CD4-positive, CD25-positive, alpha-beta regulatory T cell (primary cell): ENCODE measurements around the gene RETNLB. TPM values are rescaled to one million over a fixed set of nuclear protein-coding genes. Genes with fewer than 3 reads are reported as not detected.

Experiments
- ATAC-seq, 2 donors: fragments of 150-1000 bp; cut with Tn5 transposase; one replicate each; pipeline ENCODE4 v1.10.0; 2021; ENCODE audit warnings: low read depth in 2 of 2, moderate number of reproducible peaks in 2 of 2, moderate library complexity in 1 of 2
- DNase-seq, 3 donors: peaks; one replicate each; pipeline versions ENCODE4 v3.0.0 to v3.0.0-alpha.2; 2012 to 2022; ENCODE audit warnings: mixed read lengths in 1 of 3
- H3K27ac ChIP-seq: one replicate; pipeline ENCODE4 v1.7.0; 2013; ENCODE audit warnings: mild to moderate bottlenecking, low read length; ENCODE audit not compliant: insufficient read depth, poor library complexity, severe bottlenecking
- H3K27me3 ChIP-seq: one replicate; pipeline ENCODE4 v1.7.0; 2013; ENCODE audit warnings: low read length; ENCODE audit not compliant: control insufficient read depth, insufficient read depth
- H3K36me3 ChIP-seq: one replicate; pipeline ENCODE4 v1.7.0; 2013; ENCODE audit warnings: mild to moderate bottlenecking, low read length, moderate library complexity; ENCODE audit not compliant: control insufficient read depth, insufficient read depth
- H3K4me1 ChIP-seq: 2 replicates; pipeline ENCODE4 v1.7.0; 2013; ENCODE audit warnings: mild to moderate bottlenecking, low read length; ENCODE audit not compliant: insufficient read depth, control insufficient read depth, poor library complexity, severe bottlenecking
- H3K4me3 ChIP-seq: one replicate; pipeline ENCODE4 v1.7.0; 2013; ENCODE audit warnings: low read depth, mild to moderate bottlenecking, low read length, moderate library complexity
- H3K9me3 ChIP-seq, 2 experiments: 1 replicate in 1 of 2; 2 replicates in 1 of 2; pipeline ENCODE4 v1.7.0; 2013; ENCODE audit warnings: low read length in 2 of 2, mild to moderate bottlenecking in 1 of 2, moderate library complexity in 1 of 2; ENCODE audit not compliant: control insufficient read depth in 2 of 2
- H3K27ac Mint-ChIP-seq, 3 donors: one replicate each; pipeline ENCODE4 v1.8.0; 2020 to 2022; ENCODE audit warnings: mild to moderate bottlenecking in 3 of 3, mixed read lengths in 3 of 3, moderate library complexity in 2 of 3
- H3K27me3 Mint-ChIP-seq: one replicate; pipeline ENCODE4 v1.8.0; 2022; ENCODE audit warnings: mild to moderate bottlenecking, mixed read lengths
- H3K36me3 Mint-ChIP-seq: one replicate; pipeline ENCODE4 v1.8.0; 2020; ENCODE audit warnings: mixed read lengths
- H3K4me1 Mint-ChIP-seq, 4 donors: one replicate each; pipeline ENCODE4 v1.8.0; 2020 to 2022; ENCODE audit warnings: mixed read lengths in 4 of 4, mild to moderate bottlenecking in 1 of 4
- H3K4me3 Mint-ChIP-seq, 4 donors: one replicate each; pipeline ENCODE4 v1.8.0; 2020 to 2022; ENCODE audit warnings: mild to moderate bottlenecking in 4 of 4, mixed read lengths in 4 of 4, moderate library complexity in 3 of 4
- H3K9me3 Mint-ChIP-seq, 7 donors: one replicate each; pipeline ENCODE4 v1.8.0; 2020 to 2022; ENCODE audit warnings: mixed read lengths in 7 of 7, mild to moderate bottlenecking in 3 of 7, moderate library complexity in 2 of 7
- polyA plus RNA-seq, 4 donors: library from polyadenylated mRNA; unstranded; fragments of 300-500 nt; fragmentation: Illumina TruSeq; gene quantifications; one replicate each; pipeline ENCODE4 v1.2.3, GENCODE V29; 2021
- total RNA-seq: library from RNA; stranded (reverse); gene quantifications from one replicate; pipeline ENCODE4 v1.2.3, GENCODE V29; 2022

RETNLB gene
- total and polyA plus RNA-seq, 5 donors from 2014 or later = not detected

GRCh38 chr3:108767253-108767652 is 10.0 kb upstream of the RETNLB start:
- H3K4me1 Mint-ChIP-seq = peaks cover 0 to 2% (median 0%) of the 10 kb centered on the region in 4 donors
- H3K36me3 Mint-ChIP-seq = no peaks in the 10 kb centered on the region
- H3K36me3 ChIP-seq = no peaks in the 10 kb centered on the region
- DNase-seq (no peak), ATAC-seq (no peak)
- H3K27ac Mint-ChIP-seq = no peak overlapping the region
- no peak overlapping the region for H3K4me3 ChIP-seq
- peaks cover 0 to 4% (median 0%) of the 10 kb centered on the region in 7 donors for H3K9me3 Mint-ChIP-seq
- no peaks in the 10 kb centered on the region for H3K4me1 ChIP-seq
- no peaks in the 10 kb centered on the region for H3K27me3 Mint-ChIP-seq
- no peaks in the 10 kb centered on the region for H3K9me3 ChIP-seq
- peaks cover 3% of the 10 kb centered on the region for H3K27me3 ChIP-seq
- H3K4me3 Mint-ChIP-seq = no peak overlapping the region
- no peak overlapping the region for H3K27ac ChIP-seq

GRCh38 chr3:108755686-108756085 is 1.5 kb downstream of the RETNLB start:
- H3K4me3 Mint-ChIP-seq = no peak overlapping the region
- H3K9me3 Mint-ChIP-seq = peaks cover 0 to 1% (median 0%) of the 10 kb centered on the region in 7 donors
- no peak for DNase-seq
- Histone ChIP-seq H3K9me3 (no peaks in the 10 kb centered on the region), H3K4me1 (no peaks in the 10 kb centered on the region), H3K4me3 (no peak overlapping the region), H3K27me3 (no peaks in the 10 kb centered on the region), H3K27ac (no peak overlapping the region), H3K36me3 (no peaks in the 10 kb centered on the region)
- no peaks in the 10 kb centered on the region for H3K36me3 Mint-ChIP-seq
- ATAC-seq = no peak
- peaks cover 4% of the 10 kb centered on the region for H3K27me3 Mint-ChIP-seq
- no peaks in the 10 kb centered on the region for H3K4me1 Mint-ChIP-seq
- no peak overlapping the region for H3K27ac Mint-ChIP-seq

DNA sequence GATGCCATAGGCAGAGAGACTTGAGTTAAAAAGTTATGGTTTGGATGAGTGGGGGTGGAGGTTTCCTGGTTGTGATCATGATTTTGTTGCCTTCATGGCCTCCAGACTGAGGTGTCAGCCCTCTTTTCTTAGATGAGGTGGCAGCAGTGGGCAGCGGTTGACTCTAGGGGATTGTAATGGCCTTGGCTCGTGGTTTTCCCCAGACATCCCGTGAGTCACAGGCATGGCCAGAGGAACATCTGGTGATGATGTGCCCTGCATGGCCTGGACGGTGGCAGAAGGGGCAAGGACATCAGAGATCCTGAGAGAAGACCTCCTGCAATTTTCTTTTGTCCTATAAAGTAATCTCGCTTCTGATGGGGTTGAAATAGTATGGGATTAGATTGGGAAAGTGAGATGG is 12.4 kb downstream of the RETNLB start:
- H3K27ac ChIP-seq = no peak overlapping the region
- no peaks in the 10 kb centered on the region for H3K9me3 ChIP-seq
- Mint-ChIP-seq H3K27me3 (no peaks in the 10 kb centered on the region), H3K36me3 (no peaks in the 10 kb centered on the region), H3K4me3 (no peak overlapping the region), H3K9me3 (peaks cover 0 to 3% (median 2%) of the 10 kb centered on the region in 7 donors), H3K27ac (no peak overlapping the region), H3K4me1 (no peaks in the 10 kb centered on the region)
- DNase-seq (no peak), ATAC-seq (no peak)
- H3K27me3 ChIP-seq = no peaks in the 10 kb centered on the region
- H3K36me3 ChIP-seq = no peaks in the 10 kb centered on the region
- no peak overlapping the region for H3K4me3 ChIP-seq
- no peaks in the 10 kb centered on the region for H3K4me1 ChIP-seq

- H3K27ac ChIP-seq = no peak overlapping the region
- H3K27me3 ChIP-seq = no peaks in the 10 kb centered on the region
- no peak overlapping the region for H3K4me3 ChIP-seq
- Mint-ChIP-seq H3K4me3 (no peak overlapping the region), H3K27ac (no peak overlapping the region), H3K27me3 (no peaks in the 10 kb centered on the region), H3K9me3 (peaks cover 0 to 3% (median 2%) of the 10 kb centered on the region in 7 donors), H3K4me1 (no peaks in the 10 kb centered on the region), H3K36me3 (no peaks in the 10 kb centered on the region)
- no peaks in the 10 kb centered on the region for H3K4me1 ChIP-seq
- DNase-seq = no peak
- ATAC-seq = no peak
- no peaks in the 10 kb centered on the region for H3K36me3 ChIP-seq
- no peaks in the 10 kb centered on the region for H3K9me3 ChIP-seq
Observed at GRCh38 chr3:108742929-108743328, 14.3 kb downstream of the RETNLB start.

GRCh38 chr3:108736821-108737220 is 20.4 kb downstream of the RETNLB start:
- Histone ChIP-seq H3K36me3 (no peaks in the 10 kb centered on the region), H3K9me3 (no peaks in the 10 kb centered on the region), H3K27ac (no peak overlapping the region), H3K4me1 (no peaks in the 10 kb centered on the region), H3K27me3 (no peaks in the 10 kb centered on the region), H3K4me3 (no peak overlapping the region)
- Mint-ChIP-seq H3K36me3 (no peaks in the 10 kb centered on the region), H3K4me1 (no peaks in the 10 kb centered on the region), H3K27me3 (no peaks in the 10 kb centered on the region), H3K4me3 (no peak overlapping the region), H3K27ac (no peak overlapping the region), H3K9me3 (peaks cover 0 to 4% (median 0%) of the 10 kb centered on the region in 7 donors)
- ATAC-seq (no peak), DNase-seq (no peak)

DNA sequence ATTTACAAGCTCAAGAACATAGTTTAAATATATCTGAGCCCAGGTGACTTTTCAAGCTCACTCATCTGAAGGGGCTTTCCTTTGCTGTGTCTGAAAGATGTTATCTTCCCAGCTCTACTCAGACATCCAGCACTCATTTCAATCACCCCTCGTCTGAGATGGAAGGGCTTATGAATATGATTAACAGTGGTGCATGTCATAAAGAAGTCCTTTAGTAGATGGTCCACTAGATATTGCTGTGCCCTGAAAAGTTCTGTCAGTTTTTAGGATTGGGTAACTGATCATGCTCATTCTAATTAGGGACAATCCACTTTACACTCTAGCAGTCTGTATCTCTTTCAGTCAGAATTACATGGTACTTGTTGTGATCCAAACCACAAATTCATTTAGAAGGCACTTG is 28.3 kb downstream of the RETNLB start:
- Histone ChIP-seq H3K4me1 (no peaks in the 10 kb centered on the region), H3K27ac (no peak overlapping the region), H3K9me3 (no peaks in the 10 kb centered on the region), H3K36me3 (no peaks in the 10 kb centered on the region), H3K4me3 (no peak overlapping the region), H3K27me3 (no peaks in the 10 kb centered on the region)
- no peak overlapping the region for H3K27ac Mint-ChIP-seq
- H3K4me1 Mint-ChIP-seq = peaks cover 0 to 3% (median 0%) of the 10 kb centered on the region in 4 donors
- H3K4me3 Mint-ChIP-seq = no peak overlapping the region
- DNase-seq (no peak), ATAC-seq (no peak)
- peaks cover 0 to 2% (median 0%) of the 10 kb centered on the region in 7 donors for H3K9me3 Mint-ChIP-seq
- H3K27me3 Mint-ChIP-seq = no peaks in the 10 kb centered on the region
- H3K36me3 Mint-ChIP-seq = no peaks in the 10 kb centered on the region

DNA sequence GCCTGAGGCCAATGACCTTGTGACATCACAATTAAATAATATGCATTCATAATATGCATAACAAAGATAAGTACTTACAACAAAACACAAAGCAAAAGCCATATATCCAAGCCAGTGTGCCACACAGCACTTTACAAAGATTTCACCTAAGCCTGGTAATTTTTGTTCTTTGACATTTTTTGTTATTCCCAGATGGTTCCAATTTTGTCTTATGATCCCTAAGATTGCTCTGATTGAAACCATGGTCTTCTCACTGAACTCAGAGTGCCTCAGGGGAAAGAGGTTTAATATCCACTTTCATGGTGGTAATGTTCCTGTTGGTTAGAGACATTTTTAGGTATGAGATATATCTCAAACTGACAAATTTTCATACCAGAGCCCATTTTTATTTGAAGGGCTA is 29.1 kb downstream of the RETNLB start:
- H3K27ac Mint-ChIP-seq = no peak overlapping the region
- no peaks in the 10 kb centered on the region for H3K27me3 Mint-ChIP-seq
- Histone ChIP-seq H3K9me3 (no peaks in the 10 kb centered on the region), H3K27ac (no peak overlapping the region), H3K4me1 (no peaks in the 10 kb centered on the region), H3K36me3 (no peaks in the 10 kb centered on the region), H3K27me3 (no peaks in the 10 kb centered on the region), H3K4me3 (no peak overlapping the region)
- H3K4me3 Mint-ChIP-seq = no peak overlapping the region
- no peaks in the 10 kb centered on the region for H3K36me3 Mint-ChIP-seq
- ATAC-seq = no peak
- DNase-seq = no peak
- no peaks in the 10 kb centered on the region for H3K9me3 Mint-ChIP-seq
- H3K4me1 Mint-ChIP-seq = peaks cover 0 to 3% (median 0%) of the 10 kb centered on the region in 4 donors

DNA sequence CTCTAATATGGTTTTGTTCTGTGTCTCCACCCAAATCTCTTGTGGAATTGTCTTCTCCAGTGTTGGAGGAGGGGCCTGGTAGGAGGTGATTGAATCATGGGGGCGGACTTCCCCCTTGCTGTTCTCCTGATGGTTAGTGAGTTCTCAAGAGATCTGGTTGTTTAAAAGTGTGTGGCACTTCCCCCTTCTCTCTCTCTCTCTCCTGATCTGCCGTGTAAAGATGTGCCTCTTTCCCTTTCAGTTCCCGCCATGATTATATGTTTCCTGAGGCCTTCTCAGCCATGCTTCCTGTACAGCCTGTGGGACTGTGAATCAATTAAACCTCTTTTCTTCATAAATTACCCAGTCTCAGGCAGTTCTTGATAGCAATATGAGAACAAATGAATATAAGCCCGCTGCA is 33.1 kb downstream of the RETNLB start:
- Histone ChIP-seq H3K9me3 (no peaks in the 10 kb centered on the region), H3K4me1 (no peaks in the 10 kb centered on the region), H3K27ac (no peak overlapping the region), H3K27me3 (no peaks in the 10 kb centered on the region), H3K36me3 (no peaks in the 10 kb centered on the region), H3K4me3 (no peak overlapping the region)
- peaks cover 0 to 8% (median 0%) of the 10 kb centered on the region in 4 donors for H3K4me1 Mint-ChIP-seq
- H3K27ac Mint-ChIP-seq = no peak overlapping the region
- no peak for DNase-seq
- no peak for ATAC-seq
- no peak overlapping the region for H3K4me3 Mint-ChIP-seq
- H3K36me3 Mint-ChIP-seq = no peaks in the 10 kb centered on the region
- H3K27me3 Mint-ChIP-seq = no peaks in the 10 kb centered on the region
- peaks cover 0 to 7% (median 0%) of the 10 kb centered on the region in 7 donors for H3K9me3 Mint-ChIP-seq
